ENCODE measurements around the gene ADGRA3. TPM values are rescaled to one million over a fixed set of nuclear protein-coding genes. Genes with fewer than 3 reads are reported as not detected.

Gene ADGRA3
- total RNA-seq, 1 experiment from 2014 or later, result 56.5 TPM

- H3K9me3 Mint-ChIP-seq, result no peaks in the 10 kb centered on the region
- Histone ChIP-seq H3T11ph (ENCODE audit: low read length) (no peak overlapping the region), H2AK5ac (ENCODE audit: insufficient read length, low read length) (no peak overlapping the region), H3K4me2 (ENCODE audit: insufficient read depth, insufficient read length, low read length) (no peak overlapping the region), H4K91ac (ENCODE audit: insufficient read length, low read depth, low read length) (no peak overlapping the region), H3K4ac (ENCODE audit: low read depth, low read length) (no peak overlapping the region), H3K79me2 (ENCODE audit: insufficient read depth, low read length) (no peaks in the 10 kb centered on the region), H2AFZ (ENCODE audit: low read length) (no peak overlapping the region), H2BK5ac (ENCODE audit: insufficient read length, low read length) (no peak overlapping the region), H3K79me1 (ENCODE audit: insufficient read depth, low read depth, low read length, poor library complexity, severe bottlenecking) (no peaks in the 10 kb centered on the region), H2BK120ac (ENCODE audit: low read depth, low read length, poor library complexity, severe bottlenecking) (no peak overlapping the region), H2BK12ac (ENCODE audit: insufficient read length, low read depth, low read length) (no peak overlapping the region), H3K9me3 (ENCODE audit: control insufficient read depth, low read depth, low read length) (no peaks in the 10 kb centered on the region), H3K23me2 (ENCODE audit: insufficient read length, low read depth, low read length, poor library complexity, severe bottlenecking) (no peaks in the 10 kb centered on the region), H3K9ac (ENCODE audit: extremely low read depth, insufficient read length, low read length) (no peak overlapping the region), H3K14ac (ENCODE audit: insufficient read depth, low read length) (no peak overlapping the region), H3K27ac (ENCODE audit: insufficient read length, low read depth, low read length) (no peak overlapping the region), H3K23ac (ENCODE audit: insufficient read length, low read depth, low read length) (no peak overlapping the region), H4K5ac (ENCODE audit: insufficient read length, low read depth, low read length) (no peak overlapping the region), H4K8ac (replicated peaks; ENCODE audit: insufficient read length, low read depth, low read length) (no peak overlapping the region), H2BK20ac (ENCODE audit: low read depth, low read length, poor library complexity, severe bottlenecking) (no peak overlapping the region), H2BK15ac (ENCODE audit: low read depth, low read length) (no peak overlapping the region), H4K20me1 (ENCODE audit: control insufficient read depth, insufficient read depth, insufficient read length) (no peaks in the 10 kb centered on the region), H3K18ac (ENCODE audit: insufficient read length, low read depth, low read length) (no peak overlapping the region), H3K27me3 (ENCODE audit: insufficient read depth, low read length) (no peaks in the 10 kb centered on the region), H3K4me1 (ENCODE audit: insufficient read depth, low read length) (no peaks in the 10 kb centered on the region), H3K56ac (ENCODE audit: insufficient read length, low read depth, low read length) (no peak overlapping the region)
- no peak overlapping the region for H3K4me3 Mint-ChIP-seq
- H3K4me1 Mint-ChIP-seq, result no peaks in the 10 kb centered on the region
- H3K36me3 Mint-ChIP-seq (ENCODE audit: insufficient read depth in 1 of 3, low read depth in 3 of 3), result peaks cover 12 to 42% (median 36%) of the 10 kb centered on the region in 3 experiments
- no peak for DNase-seq
- no peak overlapping the region for H3K27ac Mint-ChIP-seq
- no CpG with 5 or more reads among the region's 1 CpG for WGBS (ENCODE audit: extremely low coverage, insufficient read length, low lambda C conversion rate)
- H3K27me3 Mint-ChIP-seq (ENCODE audit: low read depth), result no peaks in the 10 kb centered on the region
- TF ChIP-seq, protein P1, sequence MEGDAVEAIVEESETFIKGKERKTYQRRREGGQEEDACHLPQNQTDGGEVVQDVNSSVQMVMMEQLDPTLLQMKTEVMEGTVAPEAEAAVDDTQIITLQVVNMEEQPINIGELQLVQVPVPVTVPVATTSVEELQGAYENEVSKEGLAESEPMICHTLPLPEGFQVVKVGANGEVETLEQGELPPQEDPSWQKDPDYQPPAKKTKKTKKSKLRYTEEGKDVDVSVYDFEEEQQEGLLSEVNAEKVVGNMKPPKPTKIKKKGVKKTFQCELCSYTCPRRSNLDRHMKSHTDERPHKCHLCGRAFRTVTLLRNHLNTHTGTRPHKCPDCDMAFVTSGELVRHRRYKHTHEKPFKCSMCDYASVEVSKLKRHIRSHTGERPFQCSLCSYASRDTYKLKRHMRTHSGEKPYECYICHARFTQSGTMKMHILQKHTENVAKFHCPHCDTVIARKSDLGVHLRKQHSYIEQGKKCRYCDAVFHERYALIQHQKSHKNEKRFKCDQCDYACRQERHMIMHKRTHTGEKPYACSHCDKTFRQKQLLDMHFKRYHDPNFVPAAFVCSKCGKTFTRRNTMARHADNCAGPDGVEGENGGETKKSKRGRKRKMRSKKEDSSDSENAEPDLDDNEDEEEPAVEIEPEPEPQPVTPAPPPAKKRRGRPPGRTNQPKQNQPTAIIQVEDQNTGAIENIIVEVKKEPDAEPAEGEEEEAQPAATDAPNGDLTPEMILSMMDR (conservative IDR thresholded peaks at IDR 0.05), result no peak
Observed at GRCh38 chr4:22408474-22408873, 107.4 kb downstream of the ADGRA3 start.

Measured in H9 (cell line).